GM12801 (cell line): Measurements from ENCODE around the gene ARSH.

ENCODE experiments used
- TF ChIP-seq, protein P1 (sequence below): IDR thresholded peaks from one replicate; pipeline ENCODE4 v1.5.1; 2011; ENCODE audit warnings: control low read depth; ENCODE audit not compliant: insufficient read length; ENCODE audit errors: extremely low read depth

ARSH gene

DNA sequence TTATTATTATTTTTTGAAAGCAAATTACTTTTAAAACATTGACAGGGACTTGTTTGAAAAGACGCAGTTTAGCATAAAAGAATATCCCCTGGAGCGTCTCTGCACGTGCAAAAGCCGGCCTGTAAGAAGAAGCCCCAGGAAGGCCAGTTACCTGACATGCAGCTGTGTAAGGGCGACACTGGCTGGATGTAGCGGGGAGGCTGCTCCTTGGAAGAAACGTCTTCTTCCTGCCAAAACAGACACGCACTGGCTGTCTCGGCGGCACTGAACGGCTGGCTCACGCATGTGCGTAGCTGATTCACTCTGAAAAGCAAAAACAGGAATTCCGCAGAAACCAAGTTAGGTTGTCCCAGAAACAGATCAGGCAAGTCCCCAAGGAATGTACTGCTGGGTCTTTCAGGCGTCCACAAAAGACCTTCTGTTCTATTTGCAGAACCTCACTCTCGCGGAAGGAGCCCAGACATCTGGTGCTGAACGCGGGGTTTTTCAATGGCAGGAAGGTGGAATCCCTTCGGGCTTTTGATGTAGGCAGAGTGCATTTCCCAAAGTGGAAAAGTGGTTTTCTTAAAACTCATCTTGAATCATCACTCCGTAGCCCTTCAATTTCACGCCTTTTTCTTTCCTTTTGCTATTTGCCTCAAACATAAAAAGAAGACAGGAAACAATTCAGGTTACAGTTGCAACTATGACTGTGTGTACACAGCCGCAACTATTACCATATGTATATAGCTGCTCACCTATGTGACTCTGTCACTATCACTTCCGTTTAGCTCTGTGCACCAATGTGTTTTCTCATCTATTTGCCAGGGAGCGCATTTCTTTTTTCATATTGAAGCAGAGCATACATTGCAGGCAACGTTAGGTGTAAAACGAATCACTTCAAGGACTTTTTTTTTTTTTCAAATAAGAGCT lies 38.1 kb upstream of the ARSH start:
- TF ChIP-seq, protein P1, sequence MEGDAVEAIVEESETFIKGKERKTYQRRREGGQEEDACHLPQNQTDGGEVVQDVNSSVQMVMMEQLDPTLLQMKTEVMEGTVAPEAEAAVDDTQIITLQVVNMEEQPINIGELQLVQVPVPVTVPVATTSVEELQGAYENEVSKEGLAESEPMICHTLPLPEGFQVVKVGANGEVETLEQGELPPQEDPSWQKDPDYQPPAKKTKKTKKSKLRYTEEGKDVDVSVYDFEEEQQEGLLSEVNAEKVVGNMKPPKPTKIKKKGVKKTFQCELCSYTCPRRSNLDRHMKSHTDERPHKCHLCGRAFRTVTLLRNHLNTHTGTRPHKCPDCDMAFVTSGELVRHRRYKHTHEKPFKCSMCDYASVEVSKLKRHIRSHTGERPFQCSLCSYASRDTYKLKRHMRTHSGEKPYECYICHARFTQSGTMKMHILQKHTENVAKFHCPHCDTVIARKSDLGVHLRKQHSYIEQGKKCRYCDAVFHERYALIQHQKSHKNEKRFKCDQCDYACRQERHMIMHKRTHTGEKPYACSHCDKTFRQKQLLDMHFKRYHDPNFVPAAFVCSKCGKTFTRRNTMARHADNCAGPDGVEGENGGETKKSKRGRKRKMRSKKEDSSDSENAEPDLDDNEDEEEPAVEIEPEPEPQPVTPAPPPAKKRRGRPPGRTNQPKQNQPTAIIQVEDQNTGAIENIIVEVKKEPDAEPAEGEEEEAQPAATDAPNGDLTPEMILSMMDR: no peak

DNA sequence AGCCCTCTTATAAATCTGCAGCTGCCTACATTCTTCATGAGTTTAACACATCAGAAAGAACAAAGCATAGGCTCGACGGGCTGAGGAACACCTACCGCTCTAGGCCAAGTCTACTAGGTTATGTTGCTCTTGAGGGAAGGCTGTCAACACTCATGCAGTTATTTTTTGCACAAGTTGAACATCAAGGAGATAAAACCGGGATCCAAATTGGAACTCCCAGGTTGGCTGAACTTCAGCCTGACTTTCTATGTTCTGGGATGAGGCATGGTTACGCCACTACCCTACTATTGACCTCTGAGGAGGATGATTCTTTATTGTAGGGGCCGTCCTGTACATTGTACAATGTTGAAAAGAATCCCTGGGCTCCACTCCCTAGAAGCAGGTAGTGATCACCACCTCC lies 37.3 kb upstream of the ARSH start:
- TF ChIP-seq, protein P1: no peak

DNA sequence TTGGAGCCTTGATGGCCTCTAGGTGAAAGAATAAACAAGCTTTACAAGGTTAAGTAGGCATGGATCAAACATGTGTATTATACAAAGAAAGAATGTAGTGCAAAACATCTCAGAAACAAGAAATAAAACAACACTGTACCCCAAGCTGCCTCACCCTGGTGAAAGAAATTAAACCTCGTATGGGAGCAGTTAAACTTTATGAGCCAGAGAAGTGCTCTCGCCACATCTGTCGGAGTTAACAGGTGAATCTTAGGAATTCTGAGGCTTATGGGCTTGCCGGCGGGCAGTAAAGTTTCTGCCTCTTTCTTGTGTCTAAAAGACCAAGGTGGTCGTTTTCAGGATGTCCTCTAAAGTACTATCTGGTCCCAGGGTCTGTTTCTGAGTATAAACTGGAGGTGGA lies 34.0 kb upstream of the ARSH start:
- TF ChIP-seq, protein P1: no peak

DNA sequence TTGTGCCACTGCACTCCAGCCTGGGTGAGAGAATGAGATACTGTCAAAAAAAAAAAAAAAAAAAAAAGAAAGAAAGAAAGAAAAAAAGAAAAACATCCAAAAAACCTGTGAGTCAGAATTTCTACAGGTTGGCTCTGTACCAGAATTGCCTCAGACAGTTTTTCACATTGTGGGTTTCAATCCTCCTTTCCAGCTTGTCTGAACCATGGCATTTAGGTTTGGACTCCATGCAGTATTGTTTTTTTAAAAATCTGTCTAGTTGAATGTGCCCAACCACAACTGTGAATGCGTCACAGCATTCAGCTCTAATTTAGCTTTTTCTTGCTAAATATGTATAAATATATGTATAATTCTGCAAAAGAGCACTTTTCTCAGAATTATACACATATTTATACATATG lies 31.4 kb upstream of the ARSH start:
- TF ChIP-seq, protein P1: no peak

DNA sequence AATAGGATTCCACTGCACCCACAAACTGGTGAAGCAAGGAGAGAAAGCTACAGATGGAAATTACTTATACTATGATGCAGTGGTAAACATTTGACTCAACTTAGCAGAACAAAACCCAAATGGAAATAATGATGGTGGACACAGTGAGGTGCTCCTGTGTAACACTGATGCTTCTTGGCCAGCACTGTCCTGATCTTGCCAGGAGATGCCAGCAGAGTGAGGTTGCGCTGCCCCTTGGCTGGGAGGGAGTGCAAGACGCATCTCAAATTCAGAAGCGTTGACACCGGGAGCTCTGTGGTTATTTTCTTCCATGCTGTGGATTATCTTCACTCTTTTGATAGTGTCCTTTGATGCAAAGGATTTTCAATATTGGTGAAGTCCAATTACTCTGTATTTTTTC lies 22.0 kb upstream of the ARSH start:
- TF ChIP-seq, protein P1: no peak

DNA sequence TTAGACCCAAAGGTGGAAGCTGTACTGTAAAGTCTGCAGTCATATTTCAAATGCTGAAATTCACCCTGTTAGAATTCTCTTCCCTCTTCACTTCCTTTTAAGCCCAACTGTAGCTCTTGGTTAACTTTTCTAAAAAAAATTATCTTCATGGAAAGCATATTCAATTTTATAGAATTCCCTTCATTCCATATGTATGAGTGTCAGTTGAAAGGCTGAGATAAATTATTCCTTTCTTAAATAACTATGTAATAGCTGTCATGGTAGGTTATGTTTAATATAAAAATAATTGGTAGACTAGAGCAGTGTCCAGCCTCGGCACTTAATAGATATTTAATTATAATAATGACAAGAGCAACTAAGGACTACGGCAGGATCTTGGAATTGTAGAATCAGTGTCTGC lies 16.8 kb upstream of the ARSH start:
- TF ChIP-seq, protein P1: no peak

DNA sequence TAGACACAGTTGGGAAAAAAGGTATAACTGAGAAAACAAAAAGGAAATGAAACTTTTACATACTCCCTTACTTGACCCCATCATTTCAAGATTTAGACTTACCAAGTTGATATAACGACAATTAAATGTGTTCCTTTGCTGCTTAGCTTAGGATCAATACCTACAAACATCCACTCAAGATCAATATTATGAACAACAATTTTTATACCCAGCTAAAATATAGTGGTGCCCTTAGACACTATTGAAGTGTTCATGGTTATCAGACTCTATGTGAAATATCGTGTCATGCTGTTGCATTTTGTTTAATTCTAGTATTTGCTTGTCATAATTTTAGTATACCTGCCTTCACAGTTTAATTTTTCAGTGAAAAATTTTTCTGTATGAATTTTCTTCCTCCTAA lies 4.2 kb downstream of the ARSH start:
- TF ChIP-seq, protein P1: no peak

DNA sequence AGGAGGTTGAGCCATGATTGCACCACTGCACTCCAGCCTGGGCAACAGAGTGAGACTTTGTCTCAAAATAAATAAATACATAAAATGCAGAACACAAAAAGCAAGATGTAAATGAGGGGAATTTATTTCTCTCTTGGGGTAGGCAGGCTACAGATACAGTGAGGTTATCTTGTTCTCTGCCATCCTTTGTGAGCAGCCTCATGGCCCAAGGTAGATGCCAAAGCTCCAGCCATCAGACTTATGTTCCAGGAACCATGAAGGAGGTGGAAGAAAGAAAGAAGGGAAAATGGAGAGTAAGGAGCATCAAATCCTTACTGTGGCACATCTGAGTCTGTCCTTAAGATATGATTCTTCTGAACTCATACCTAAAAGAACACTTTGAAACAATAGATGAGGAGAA lies 11.1 kb downstream of the ARSH start:
- TF ChIP-seq, protein P1: no peak
